ENCODE results near the gene IL37.

DNA sequence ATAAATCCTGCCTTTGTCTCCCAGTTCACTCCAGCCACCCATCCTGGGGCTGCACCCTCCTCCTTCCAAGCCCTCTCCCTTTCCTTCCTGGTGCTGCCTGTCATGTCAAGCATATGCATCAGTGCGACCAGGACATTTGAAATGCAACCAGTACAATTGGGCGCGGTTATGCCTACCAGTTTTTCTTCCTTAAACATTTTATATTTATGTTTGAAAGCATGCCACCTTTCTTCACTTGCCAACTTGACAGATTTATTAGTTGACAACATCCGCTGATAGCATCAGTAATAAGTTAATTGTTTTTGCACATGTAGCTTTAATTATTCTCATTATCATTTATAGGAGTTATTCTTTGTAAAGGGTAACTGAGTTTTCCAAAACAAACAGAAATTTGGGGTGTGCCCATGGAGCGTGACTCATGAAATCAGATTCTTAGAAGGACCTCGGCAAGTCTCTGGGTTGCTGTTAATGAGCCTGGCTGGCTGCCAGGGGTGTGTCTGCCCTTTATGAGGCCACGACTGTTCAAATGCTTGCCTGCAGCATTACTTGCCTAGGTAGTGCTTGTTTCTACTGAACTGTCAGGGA is 41.6 kb upstream of the IL37 start:
- TF ChIP-seq, protein P1, sequence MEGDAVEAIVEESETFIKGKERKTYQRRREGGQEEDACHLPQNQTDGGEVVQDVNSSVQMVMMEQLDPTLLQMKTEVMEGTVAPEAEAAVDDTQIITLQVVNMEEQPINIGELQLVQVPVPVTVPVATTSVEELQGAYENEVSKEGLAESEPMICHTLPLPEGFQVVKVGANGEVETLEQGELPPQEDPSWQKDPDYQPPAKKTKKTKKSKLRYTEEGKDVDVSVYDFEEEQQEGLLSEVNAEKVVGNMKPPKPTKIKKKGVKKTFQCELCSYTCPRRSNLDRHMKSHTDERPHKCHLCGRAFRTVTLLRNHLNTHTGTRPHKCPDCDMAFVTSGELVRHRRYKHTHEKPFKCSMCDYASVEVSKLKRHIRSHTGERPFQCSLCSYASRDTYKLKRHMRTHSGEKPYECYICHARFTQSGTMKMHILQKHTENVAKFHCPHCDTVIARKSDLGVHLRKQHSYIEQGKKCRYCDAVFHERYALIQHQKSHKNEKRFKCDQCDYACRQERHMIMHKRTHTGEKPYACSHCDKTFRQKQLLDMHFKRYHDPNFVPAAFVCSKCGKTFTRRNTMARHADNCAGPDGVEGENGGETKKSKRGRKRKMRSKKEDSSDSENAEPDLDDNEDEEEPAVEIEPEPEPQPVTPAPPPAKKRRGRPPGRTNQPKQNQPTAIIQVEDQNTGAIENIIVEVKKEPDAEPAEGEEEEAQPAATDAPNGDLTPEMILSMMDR (IDR thresholded peaks at IDR 0.05) = no peak
- no peak for TF ChIP-seq POLR2AphosphoS5 (IDR thresholded peaks at IDR 0.05)
